Activated CD4-positive, alpha-beta T cell treated with anti-CD3 and anti-CD28 coated beads, Interleukin-2, amount 10 ng/mL, durations not matched to agents 7 days and 5 days (primary cell): ENCODE measurements around the gene PBX1. TPM values are rescaled to one million over a fixed set of nuclear protein-coding genes. Genes with fewer than 3 reads are reported as not detected.

Experiments used
- CTCF ChIA-PET: fragments of 350-600 bp; sonication (Branson Sonifier 250); formaldehyde crosslinking; loops from one replicate; lab custom pipeline; 2021; ENCODE audit warnings: antibody characterized with exemption; lab: Charles Lee
- POLR2A ChIA-PET: fragments of 350-600 bp; sonication (Branson Sonifier 250); formaldehyde crosslinking; loops from one replicate; lab custom pipeline; 2021; ENCODE audit warnings: antibody characterized with exemption; lab: Charles Lee
- DNase-seq: peaks from one replicate; pipeline ENCODE4 v3.0.0-alpha.2; 2020
- H3K27ac Mint-ChIP-seq: one replicate; pipeline ENCODE4 v1.8.0; 2021; ENCODE audit warnings: mild to moderate bottlenecking, moderate library complexity, mixed read lengths
- H3K27me3 Mint-ChIP-seq: one replicate; pipeline ENCODE4 v1.8.0; 2021; ENCODE audit warnings: mixed read lengths
- H3K36me3 Mint-ChIP-seq: one replicate; pipeline ENCODE4 v1.8.0; 2021; ENCODE audit warnings: low read depth, mixed read lengths
- H3K4me1 Mint-ChIP-seq: one replicate; pipeline ENCODE4 v1.8.0; 2021; ENCODE audit warnings: mixed read lengths
- H3K4me3 Mint-ChIP-seq: one replicate; pipeline ENCODE4 v1.8.0; 2021; ENCODE audit warnings: mild to moderate bottlenecking, moderate library complexity, mixed read lengths
- H3K9me3 Mint-ChIP-seq: one replicate; pipeline ENCODE4 v1.8.0; 2021; ENCODE audit warnings: mixed read lengths
- total RNA-seq, 2 experiments: library from RNA; stranded (reverse); gene quantifications; one replicate each; pipeline ENCODE4 v1.2.3, GENCODE V29; 2021

PBX1 gene
- total RNA-seq, 2 experiments from 2014 or later: 0.12 to 0.15 TPM

GRCh38 chr1:164733734-164734133 lies 174.8 kb downstream of the PBX1 start:
- H3K4me1 Mint-ChIP-seq: no peaks in the 10 kb centered on the region
- H3K4me3 Mint-ChIP-seq: no peak overlapping the region
- ChIA-PET CTCF (no interaction called here), POLR2A (no interaction called here)
- no peak overlapping the region for H3K27ac Mint-ChIP-seq
- H3K36me3 Mint-ChIP-seq: no peaks in the 10 kb centered on the region
- no peak for DNase-seq
- no peaks in the 10 kb centered on the region for H3K9me3 Mint-ChIP-seq
- H3K27me3 Mint-ChIP-seq: no peaks in the 10 kb centered on the region

- Mint-ChIP-seq H3K27me3 (no peaks in the 10 kb centered on the region), H3K36me3 (no peaks in the 10 kb centered on the region), H3K27ac (no peak overlapping the region), H3K9me3 (no peaks in the 10 kb centered on the region), H3K4me1 (no peaks in the 10 kb centered on the region), H3K4me3 (no peak overlapping the region)
- no peak for DNase-seq
- POLR2A ChIA-PET: no interaction called here
- CTCF ChIA-PET: no interaction called here
Observed at GRCh38 chr1:164735315-164736052, 176.5 kb downstream of the PBX1 start.

GRCh38 chr1:164736137-164736536 lies 177.2 kb downstream of the PBX1 start:
- H3K4me1 Mint-ChIP-seq: no peaks in the 10 kb centered on the region
- ChIA-PET CTCF (no interaction called here), POLR2A (no interaction called here)
- no peak overlapping the region for H3K27ac Mint-ChIP-seq
- no peaks in the 10 kb centered on the region for H3K27me3 Mint-ChIP-seq
- no peaks in the 10 kb centered on the region for H3K36me3 Mint-ChIP-seq
- DNase-seq: no peak
- H3K9me3 Mint-ChIP-seq: no peaks in the 10 kb centered on the region
- no peak overlapping the region for H3K4me3 Mint-ChIP-seq

- no peaks in the 10 kb centered on the region for H3K9me3 Mint-ChIP-seq
- CTCF ChIA-PET: no interaction called here
- no peak for DNase-seq
- no peaks in the 10 kb centered on the region for H3K4me1 Mint-ChIP-seq
- POLR2A ChIA-PET: no interaction called here
- no peaks in the 10 kb centered on the region for H3K36me3 Mint-ChIP-seq
- H3K27me3 Mint-ChIP-seq: no peaks in the 10 kb centered on the region
- H3K4me3 Mint-ChIP-seq: no peak overlapping the region
- no peak overlapping the region for H3K27ac Mint-ChIP-seq
Observed at GRCh38 chr1:164739189-164739588, 180.2 kb downstream of the PBX1 start.

- Mint-ChIP-seq H3K36me3 (no peaks in the 10 kb centered on the region), H3K27ac (no peak overlapping the region), H3K4me3 (no peak overlapping the region), H3K4me1 (no peaks in the 10 kb centered on the region), H3K27me3 (no peaks in the 10 kb centered on the region), H3K9me3 (no peaks in the 10 kb centered on the region)
- DNase-seq: no peak
- ChIA-PET POLR2A (no interaction called here), CTCF (no interaction called here)
Observed at GRCh38 chr1:164740000-164740526, 181.1 kb downstream of the PBX1 start.

GRCh38 chr1:164742745-164743144 lies 183.8 kb downstream of the PBX1 start:
- H3K36me3 Mint-ChIP-seq: no peaks in the 10 kb centered on the region
- POLR2A ChIA-PET: no interaction called here
- H3K9me3 Mint-ChIP-seq: no peaks in the 10 kb centered on the region
- no peak for DNase-seq
- no peak overlapping the region for H3K27ac Mint-ChIP-seq
- no peak overlapping the region for H3K4me3 Mint-ChIP-seq
- H3K27me3 Mint-ChIP-seq: no peaks in the 10 kb centered on the region
- H3K4me1 Mint-ChIP-seq: no peaks in the 10 kb centered on the region
- CTCF ChIA-PET: no interaction called here

- no peak for DNase-seq
- Mint-ChIP-seq H3K27ac (no peak overlapping the region), H3K36me3 (no peaks in the 10 kb centered on the region), H3K4me1 (no peaks in the 10 kb centered on the region), H3K27me3 (no peaks in the 10 kb centered on the region), H3K9me3 (no peaks in the 10 kb centered on the region), H3K4me3 (no peak overlapping the region)
- ChIA-PET CTCF (no interaction called here), POLR2A (no interaction called here)
Observed at GRCh38 chr1:164743976-164744375, 185.0 kb downstream of the PBX1 start.

GRCh38 chr1:164745736-164746135 lies 186.8 kb downstream of the PBX1 start:
- no peaks in the 10 kb centered on the region for H3K36me3 Mint-ChIP-seq
- H3K9me3 Mint-ChIP-seq: no peaks in the 10 kb centered on the region
- no peak for DNase-seq
- no peaks in the 10 kb centered on the region for H3K27me3 Mint-ChIP-seq
- H3K4me3 Mint-ChIP-seq: no peak overlapping the region
- no peaks in the 10 kb centered on the region for H3K4me1 Mint-ChIP-seq
- ChIA-PET CTCF (no interaction called here), POLR2A (no interaction called here)
- H3K27ac Mint-ChIP-seq: no peak overlapping the region

GRCh38 chr1:164746632-164747031 lies 187.6 kb downstream of the PBX1 start:
- Mint-ChIP-seq H3K36me3 (no peaks in the 10 kb centered on the region), H3K27ac (no peak overlapping the region), H3K9me3 (no peaks in the 10 kb centered on the region), H3K27me3 (no peaks in the 10 kb centered on the region), H3K4me3 (no peak overlapping the region), H3K4me1 (no peaks in the 10 kb centered on the region)
- DNase-seq: no peak
- POLR2A ChIA-PET: no interaction called here
- CTCF ChIA-PET: no interaction called here

- ChIA-PET CTCF (no interaction called here), POLR2A (no interaction called here)
- Mint-ChIP-seq H3K4me1 (no peaks in the 10 kb centered on the region), H3K36me3 (no peaks in the 10 kb centered on the region), H3K4me3 (no peak overlapping the region), H3K27me3 (no peaks in the 10 kb centered on the region), H3K27ac (no peak overlapping the region), H3K9me3 (no peaks in the 10 kb centered on the region)
- no peak for DNase-seq
Observed at GRCh38 chr1:164748253-164748899, 189.4 kb downstream of the PBX1 start.

- POLR2A ChIA-PET: no interaction called here
- Mint-ChIP-seq H3K4me3 (no peak overlapping the region), H3K27me3 (no peaks in the 10 kb centered on the region), H3K4me1 (no peaks in the 10 kb centered on the region), H3K36me3 (no peaks in the 10 kb centered on the region), H3K27ac (no peak overlapping the region), H3K9me3 (no peaks in the 10 kb centered on the region)
- CTCF ChIA-PET: no interaction called here
- no peak for DNase-seq
Observed at GRCh38 chr1:164753521-164754077, 194.6 kb downstream of the PBX1 start.

- POLR2A ChIA-PET: no interaction called here
Observed at GRCh38 chr1:164754088-164754600, 195.2 kb downstream of the PBX1 start.

GRCh38 chr1:164755690-164756089 lies 196.7 kb downstream of the PBX1 start:
- ChIA-PET CTCF (no interaction called here), POLR2A (no interaction called here)
- H3K4me1 Mint-ChIP-seq: no peaks in the 10 kb centered on the region
- H3K36me3 Mint-ChIP-seq: no peaks in the 10 kb centered on the region
- H3K4me3 Mint-ChIP-seq: no peak overlapping the region
- no peak overlapping the region for H3K27ac Mint-ChIP-seq
- no peak for DNase-seq
- H3K9me3 Mint-ChIP-seq: no peaks in the 10 kb centered on the region
- H3K27me3 Mint-ChIP-seq: no peaks in the 10 kb centered on the region

More at GRCh38 chr1:164754088-164754600, 195.2 kb downstream of the PBX1 start:
- H3K36me3 Mint-ChIP-seq: no peaks in the 10 kb centered on the region
- H3K9me3 Mint-ChIP-seq: no peaks in the 10 kb centered on the region
- DNase-seq: no peak
- CTCF ChIA-PET: no interaction called here
- H3K4me3 Mint-ChIP-seq: no peak overlapping the region
- H3K27me3 Mint-ChIP-seq: no peaks in the 10 kb centered on the region
- no peak overlapping the region for H3K27ac Mint-ChIP-seq
- H3K4me1 Mint-ChIP-seq: no peaks in the 10 kb centered on the region
